ENCODE results near the gene AP4B1.

DNA sequence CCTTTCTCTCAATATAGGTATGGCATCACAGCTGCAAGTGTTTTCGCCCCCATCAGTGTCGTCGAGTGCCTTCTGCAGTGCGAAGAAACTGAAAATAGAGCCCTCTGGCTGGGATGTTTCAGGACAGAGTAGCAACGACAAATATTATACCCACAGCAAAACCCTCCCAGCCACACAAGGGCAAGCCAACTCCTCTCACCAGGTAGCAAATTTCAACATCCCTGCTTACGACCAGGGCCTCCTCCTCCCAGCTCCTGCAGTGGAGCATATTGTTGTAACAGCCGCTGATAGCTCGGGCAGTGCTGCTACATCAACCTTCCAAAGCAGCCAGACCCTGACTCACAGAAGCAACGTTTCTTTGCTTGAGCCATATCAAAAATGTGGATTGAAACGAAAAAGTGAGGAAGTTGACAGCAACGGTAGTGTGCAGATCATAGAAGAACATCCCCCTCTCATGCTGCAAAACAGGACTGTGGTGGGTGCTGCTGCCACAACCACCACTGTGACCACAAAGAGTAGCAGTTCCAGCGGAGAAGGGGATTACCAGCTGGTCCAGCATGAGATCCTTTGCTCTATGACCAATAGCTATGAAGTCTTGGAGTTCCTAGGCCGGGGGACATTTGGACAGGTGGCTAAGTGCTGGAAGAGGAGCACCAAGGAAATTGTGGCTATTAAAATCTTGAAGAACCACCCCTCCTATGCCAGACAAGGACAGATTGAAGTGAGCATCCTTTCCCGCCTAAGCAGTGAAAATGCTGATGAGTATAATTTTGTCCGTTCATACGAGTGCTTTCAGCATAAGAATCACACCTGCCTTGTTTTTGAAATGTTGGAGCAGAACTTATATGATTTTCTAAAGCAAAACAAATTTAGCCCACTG is 36.0 kb upstream of the AP4B1 start:
- TF ChIP-seq, protein P1, sequence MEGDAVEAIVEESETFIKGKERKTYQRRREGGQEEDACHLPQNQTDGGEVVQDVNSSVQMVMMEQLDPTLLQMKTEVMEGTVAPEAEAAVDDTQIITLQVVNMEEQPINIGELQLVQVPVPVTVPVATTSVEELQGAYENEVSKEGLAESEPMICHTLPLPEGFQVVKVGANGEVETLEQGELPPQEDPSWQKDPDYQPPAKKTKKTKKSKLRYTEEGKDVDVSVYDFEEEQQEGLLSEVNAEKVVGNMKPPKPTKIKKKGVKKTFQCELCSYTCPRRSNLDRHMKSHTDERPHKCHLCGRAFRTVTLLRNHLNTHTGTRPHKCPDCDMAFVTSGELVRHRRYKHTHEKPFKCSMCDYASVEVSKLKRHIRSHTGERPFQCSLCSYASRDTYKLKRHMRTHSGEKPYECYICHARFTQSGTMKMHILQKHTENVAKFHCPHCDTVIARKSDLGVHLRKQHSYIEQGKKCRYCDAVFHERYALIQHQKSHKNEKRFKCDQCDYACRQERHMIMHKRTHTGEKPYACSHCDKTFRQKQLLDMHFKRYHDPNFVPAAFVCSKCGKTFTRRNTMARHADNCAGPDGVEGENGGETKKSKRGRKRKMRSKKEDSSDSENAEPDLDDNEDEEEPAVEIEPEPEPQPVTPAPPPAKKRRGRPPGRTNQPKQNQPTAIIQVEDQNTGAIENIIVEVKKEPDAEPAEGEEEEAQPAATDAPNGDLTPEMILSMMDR (IDR thresholded peaks at IDR 0.05), result no peak
- TF ChIP-seq POLR2A (IDR thresholded peaks at IDR 0.05), result no peak
